ENCODE data around the gene GARIN5B. TPM values are rescaled to one million over a fixed set of nuclear protein-coding genes. Genes with fewer than 3 reads are reported as not detected.

The GARIN5B gene
- total RNA-seq, 1 experiment from 2014 or later, result not detected

GRCh38 chr19:55376241-55376933, 13.3 kb upstream of the GARIN5B start, which contains the start of gene TMEM190:
Gene TMEM190 (plus strand): TSS chr19:55376826. CDS start chr19:55376854, 28 bp downstream.
- Mint-ChIP-seq H3K4me1 (ENCODE audit: insufficient read depth, unreplicated experiment) (peaks cover 17% of the 10 kb centered on the region), H3K27me3 (ENCODE audit: insufficient read depth, unreplicated experiment) (peaks cover 13% of the 10 kb centered on the region), H3K36me3 (ENCODE audit: insufficient read depth, unreplicated experiment) (peaks cover 2% of the 10 kb centered on the region), H3K4me3 (ENCODE audit: unreplicated experiment) (no peak within 1 kb of the TSS), H3K27ac (ENCODE audit: low read depth, unreplicated experiment) (peak within 1 kb of the TSS; percentile 57), H3K9me3 (ENCODE audit: unreplicated experiment) (no peaks in the 10 kb centered on the region)
- ChIA-PET POLR2A (interaction anchor here (0.7 to 1.7 kb wide), 3 partner anchors 8 to 35 kb away, joined by 3 to 6 read pairs (median 4); partner anchors contain the start of gene TMEM238), CTCF (no interaction called here)
- BruUV-seq (replicated peaks), result no TSS peak
- intact Hi-C loops (cut with micrococcal nuclease), result no loop called here
- TF ChIP-seq CTCF (IDR thresholded peaks at IDR 0.05; ENCODE audit: unreplicated experiment), result no peak
- DNase-seq (ENCODE audit: unreplicated experiment), result peak; percentile 25

- no peak overlapping the region for H3K4me3 Mint-ChIP-seq (ENCODE audit: unreplicated experiment)
- POLR2A ChIA-PET, result interaction anchor here (0.7 kb wide), 1 partner anchor 10 kb away, joined by 3 read pairs; the partner anchor contains the start of gene TMEM238
- intact Hi-C loops (cut with micrococcal nuclease), result no loop called here
- H3K27me3 Mint-ChIP-seq (ENCODE audit: insufficient read depth, unreplicated experiment), result peaks cover 28% of the 10 kb centered on the region
- no TSS peak for BruUV-seq (replicated peaks)
- H3K9me3 Mint-ChIP-seq (ENCODE audit: unreplicated experiment), result no peaks in the 10 kb centered on the region
- H3K27ac Mint-ChIP-seq (ENCODE audit: low read depth, unreplicated experiment), result peak overlapping the region; percentile 11
- H3K36me3 Mint-ChIP-seq (ENCODE audit: insufficient read depth, unreplicated experiment), result peaks cover 10% of the 10 kb centered on the region
- DNase-seq (ENCODE audit: unreplicated experiment), result no peak
- no peak for TF ChIP-seq CTCF (IDR thresholded peaks at IDR 0.05; ENCODE audit: unreplicated experiment)
- CTCF ChIA-PET, result no interaction called here
- peaks cover 27% of the 10 kb centered on the region for H3K4me1 Mint-ChIP-seq (ENCODE audit: insufficient read depth, unreplicated experiment)
These were observed 11.1 kb upstream of the GARIN5B start for GRCh38 chr19:55373993-55374757.

- POLR2A ChIA-PET, result interaction anchor here (0.7 to 0.9 kb wide), 4 partner anchors 10 to 72 kb away, joined by 3 to 4 read pairs (median 3); partner anchors contain the start of gene TMEM238
- no peak for DNase-seq (ENCODE audit: unreplicated experiment)
- Mint-ChIP-seq H3K9me3 (ENCODE audit: unreplicated experiment) (no peaks in the 10 kb centered on the region), H3K4me3 (ENCODE audit: unreplicated experiment) (no peak overlapping the region), H3K4me1 (ENCODE audit: insufficient read depth, unreplicated experiment) (peaks cover 27% of the 10 kb centered on the region), H3K27me3 (ENCODE audit: insufficient read depth, unreplicated experiment) (peaks cover 28% of the 10 kb centered on the region), H3K27ac (ENCODE audit: low read depth, unreplicated experiment) (peak overlapping the region; percentile 11), H3K36me3 (ENCODE audit: insufficient read depth, unreplicated experiment) (peaks cover 10% of the 10 kb centered on the region)
- CTCF ChIA-PET, result interaction anchor here (1.8 kb wide), 1 partner anchor 72 kb away, joined by 5 read pairs; no protein-coding TSS in a partner anchor
- no TSS peak for BruUV-seq (replicated peaks)
- intact Hi-C loops (cut with micrococcal nuclease), result no loop called here
- no peak for TF ChIP-seq CTCF (IDR thresholded peaks at IDR 0.05; ENCODE audit: unreplicated experiment)
These were observed 10.4 kb upstream of the GARIN5B start for GRCh38 chr19:55373306-55373992.
